Hepatocyte (in vitro differentiated cells): ENCODE results near the gene CKLF. TPM values are rescaled to one million over a fixed set of nuclear protein-coding genes. Genes with fewer than 3 reads are reported as not detected.

Experiments used
- DNase-seq: peaks from one replicate; pipeline ENCODE4 v3.0.0-alpha.2; 2016; ENCODE audit warnings: low spot score
- H2AFZ ChIP-seq: fragments of 200-600 bp; sonication (generic); 2 replicates; pipeline ENCODE4 v1.6.0; 2016; ENCODE audit warnings: antibody characterized with exemption, mild to moderate bottlenecking
- H3K27ac ChIP-seq: fragments of 200-600 bp; sonication (generic); 2 replicates; pipeline ENCODE4 v1.5.1; 2016; ENCODE audit warnings: mild to moderate bottlenecking
- H3K27me3 ChIP-seq: fragments of 200-600 bp; sonication (generic); 2 replicates; pipeline ENCODE4 v1.6.1; 2016
- H3K36me3 ChIP-seq: fragments of 200-600 bp; sonication (generic); replicated peaks from 2 replicates; pipeline ENCODE4 v1.5.1; 2016; ENCODE audit warnings: low read depth; ENCODE audit not compliant: insufficient read depth
- H3K4me1 ChIP-seq: fragments of 200-600 bp; sonication (generic); 2 replicates; pipeline ENCODE4 v1.5.1; 2016; ENCODE audit warnings: mild to moderate bottlenecking, moderate library complexity; ENCODE audit not compliant: insufficient read depth
- H3K4me2 ChIP-seq: fragments of 200-600 bp; sonication (generic); 2 replicates; pipeline ENCODE4 v1.6.0; 2016
- H3K4me3 ChIP-seq: fragments of 200-600 bp; sonication (generic); 2 replicates; pipeline ENCODE4 v1.5.1; 2016; ENCODE audit warnings: mild to moderate bottlenecking
- H3K79me2 ChIP-seq: fragments of 200-600 bp; sonication (generic); 2 replicates; pipeline ENCODE4 v1.6.0; 2017; ENCODE audit warnings: mild to moderate bottlenecking
- H3K9me2 ChIP-seq: fragments of 200-600 bp; sonication (generic); replicated peaks from 2 replicates; pipeline ENCODE4 v1.6.0; 2017; ENCODE audit warnings: mild to moderate bottlenecking; ENCODE audit not compliant: insufficient read depth
- H3K9me3 ChIP-seq: fragments of 200-600 bp; sonication (generic); 2 replicates; pipeline ENCODE4 v1.5.1; 2016; ENCODE audit warnings: low read depth, mild to moderate bottlenecking
- H4K20me1 ChIP-seq: fragments of 200-600 bp; sonication (generic); 2 replicates; pipeline ENCODE4 v1.6.0; 2016; ENCODE audit warnings: mild to moderate bottlenecking; ENCODE audit not compliant: insufficient read depth, poor library complexity, severe bottlenecking
- CTCF ChIP-seq: fragments of 200-600 bp; sonication (generic); IDR thresholded peaks from 2 replicates; pipeline ENCODE4 v1.5.1; 2016; ENCODE audit warnings: antibody characterized with exemption, mild to moderate bottlenecking; ENCODE audit not compliant: poor library complexity
- EZH2 ChIP-seq: fragments of 200-600 bp; sonication (generic); IDR thresholded peaks from 2 replicates; pipeline ENCODE4 v1.6.1; 2016; ENCODE audit warnings: antibody characterized with exemption, mild to moderate bottlenecking, borderline replicate concordance
- EZH2phosphoT487 ChIP-seq: fragments of 200-600 bp; sonication (generic); IDR thresholded peaks from one replicate; pipeline ENCODE4 v1.6.1; 2018; ENCODE audit warnings: antibody characterized with exemption, mild to moderate bottlenecking, low read depth, moderate library complexity; ENCODE audit not compliant: unreplicated experiment, severe bottlenecking
- WGBS: methylation state at CpG from one replicate; pipeline ENCODE4 v1.1.6; 2016; ENCODE audit warnings: low lambda C conversion rate; ENCODE audit errors: missing lambda C conversion rate; 5-methylcytosine and 5-hydroxymethylcytosine counted together
- polyA plus RNA-seq: library from polyadenylated mRNA; unstranded; fragments of >200 nt; fragmentation: Nextera tagmentation; extraction: Ambion mirVana; gene quantifications from 2 replicates; pipeline ENCODE4 v1.2.1, GENCODE V29; 2016
- total RNA-seq: library from RNA; depleted of rRNA; stranded (reverse); fragments of >200 nt; gene quantifications from 2 replicates; pipeline ENCODE4 v1.2.3, GENCODE V29; 2014

CKLF gene
- total and polyA plus RNA-seq, 2 experiments from 2014 or later: 39.9 to 53.5 TPM

GRCh38 chr16:66521252-66521713, 31.1 kb upstream of the CKLF start:
- WGBS: 93% methylated on average over 5 of the region's 5 CpGs
- H3K27ac ChIP-seq: no peak overlapping the region
- H3K79me2 ChIP-seq: no peaks in the 10 kb centered on the region
- no peak for DNase-seq
- H4K20me1 ChIP-seq: no peaks in the 10 kb centered on the region
- H3K4me1 ChIP-seq: peaks cover 13% of the 10 kb centered on the region
- H3K4me3 ChIP-seq: no peak overlapping the region
- H3K4me2 ChIP-seq: no peak overlapping the region
- H2AFZ ChIP-seq: no peak overlapping the region
- no peaks in the 10 kb centered on the region for H3K9me3 ChIP-seq
- H3K27me3 ChIP-seq: no peaks in the 10 kb centered on the region
- TF ChIP-seq EZH2phosphoT487 (no peak), CTCF (no peak), EZH2 (no peak)
- no peaks in the 10 kb centered on the region for H3K9me2 ChIP-seq
- no peaks in the 10 kb centered on the region for H3K36me3 ChIP-seq

- peaks cover 7% of the 10 kb centered on the region for H3K4me1 ChIP-seq
- H3K27ac ChIP-seq: no peak overlapping the region
- no peaks in the 10 kb centered on the region for H3K36me3 ChIP-seq
- H3K4me3 ChIP-seq: no peak overlapping the region
- H3K4me2 ChIP-seq: no peak overlapping the region
- 82% methylated on average over 17 of the region's 17 CpGs for WGBS
- peak; percentile 21 for DNase-seq
- H3K79me2 ChIP-seq: no peaks in the 10 kb centered on the region
- TF ChIP-seq EZH2 (no peak), EZH2phosphoT487 (no peak), CTCF (no peak)
- no peaks in the 10 kb centered on the region for H3K27me3 ChIP-seq
- no peaks in the 10 kb centered on the region for H4K20me1 ChIP-seq
- no peaks in the 10 kb centered on the region for H3K9me2 ChIP-seq
- no peak overlapping the region for H2AFZ ChIP-seq
- H3K9me3 ChIP-seq: no peaks in the 10 kb centered on the region
Observed at GRCh38 chr16:66521951-66522771, 30.2 kb upstream of the CKLF start.

GRCh38 chr16:66522816-66523590, 29.4 kb upstream of the CKLF start:
- no peak overlapping the region for H3K4me3 ChIP-seq
- no peak overlapping the region for H3K4me2 ChIP-seq
- H3K27me3 ChIP-seq: no peaks in the 10 kb centered on the region
- no peaks in the 10 kb centered on the region for H3K36me3 ChIP-seq
- H4K20me1 ChIP-seq: no peaks in the 10 kb centered on the region
- no peak overlapping the region for H2AFZ ChIP-seq
- no peaks in the 10 kb centered on the region for H3K79me2 ChIP-seq
- H3K4me1 ChIP-seq: no peaks in the 10 kb centered on the region
- DNase-seq: no peak
- no peaks in the 10 kb centered on the region for H3K9me3 ChIP-seq
- TF ChIP-seq EZH2: no peak
- no peak for TF ChIP-seq CTCF
- no peak for TF ChIP-seq EZH2phosphoT487
- WGBS: 96% methylated on average over 11 of the region's 11 CpGs
- H3K27ac ChIP-seq: no peak overlapping the region
- H3K9me2 ChIP-seq: no peaks in the 10 kb centered on the region
